ENCODE data around the gene TSPAN10. TPM values are rescaled to one million over a fixed set of nuclear protein-coding genes. Genes with fewer than 3 reads are reported as not detected.

The TSPAN10 gene
- total RNA-seq, 2 donors from 2014 or later: 1.3 to 1.8 TPM

DNA sequence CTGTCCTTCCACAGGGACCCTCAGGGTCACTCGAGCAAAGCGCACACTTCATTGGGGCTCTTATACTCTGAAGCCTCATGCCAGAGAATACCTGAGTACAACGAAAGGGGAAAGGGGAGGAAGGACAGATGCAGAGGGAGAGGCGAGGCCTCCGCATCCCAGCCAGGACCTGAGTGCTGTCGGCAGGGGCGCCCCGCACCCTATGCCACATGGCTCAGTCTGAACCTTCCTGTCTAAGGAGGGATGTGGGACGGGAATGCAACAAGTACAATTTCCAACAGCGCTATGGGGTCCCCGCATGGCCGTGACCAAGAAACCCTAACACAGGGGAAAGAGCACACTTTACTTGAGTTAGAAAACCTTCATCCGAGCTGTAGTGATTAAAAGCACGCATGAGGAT, 45.0 kb upstream of the TSPAN10 start:
- H3K36me3 ChIP-seq (ENCODE audit: control insufficient read depth, insufficient read depth, low read length): peaks cover 84% of the 10 kb centered on the region

DNA sequence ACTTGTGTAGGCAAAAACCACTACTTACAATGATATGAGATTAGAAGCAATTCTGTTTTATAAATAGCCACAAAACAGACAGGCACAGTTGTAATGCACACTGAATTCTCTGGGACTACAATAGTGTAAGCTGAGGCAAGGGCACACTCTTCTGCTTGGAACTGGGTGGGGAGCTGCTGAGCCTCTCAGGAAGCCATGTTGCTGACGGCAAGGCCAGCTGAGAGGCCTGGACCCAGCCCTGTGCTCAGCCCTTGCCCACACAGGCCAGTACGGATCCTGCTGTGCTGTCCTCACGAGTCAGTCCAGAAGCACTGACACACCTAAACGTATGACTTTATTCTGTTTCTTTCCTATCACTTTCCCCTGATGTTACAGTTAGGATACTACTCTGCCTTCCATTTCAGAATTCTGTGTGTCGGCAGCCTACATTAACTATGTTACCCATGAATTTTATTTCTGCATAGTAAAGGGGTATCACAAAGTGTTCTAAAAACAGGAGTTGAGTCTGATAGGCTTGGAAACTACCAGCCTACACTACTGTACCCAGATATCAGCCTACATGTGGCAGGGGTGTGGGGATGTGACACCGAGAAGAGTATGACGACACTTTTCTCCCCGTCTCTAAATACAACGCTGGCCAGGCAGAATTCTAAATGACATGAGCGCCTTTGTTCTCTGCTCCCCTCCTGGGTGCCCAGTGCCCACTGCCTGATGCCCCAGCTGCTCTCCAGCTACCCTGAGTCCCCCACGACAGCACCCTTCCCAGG, 43.7 kb upstream of the TSPAN10 start:
- Mint-ChIP-seq H3K36me3 (ENCODE audit: low read depth) (peaks cover 78% of the 10 kb centered on the region), H3K9me3 (no peaks in the 10 kb centered on the region), H3K27ac (peak overlapping the region; percentile 73), H3K4me1 (no peaks in the 10 kb centered on the region), H3K4me3 (no peak overlapping the region), H3K27me3 (ENCODE audit: insufficient read depth) (no peaks in the 10 kb centered on the region)
- H3K9ac ChIP-seq (ENCODE audit: extremely low read depth, low read length, poor library complexity, severe bottlenecking): no peak overlapping the region
- no peaks in the 10 kb centered on the region for H3K9me3 ChIP-seq (ENCODE audit: control insufficient read depth, low read length)
- H3K36me3 ChIP-seq (ENCODE audit: control insufficient read depth, insufficient read depth, low read length): peaks cover 88% of the 10 kb centered on the region
- no peak overlapping the region for H3K4me3 ChIP-seq (ENCODE audit: low read length)
- TF ChIP-seq, protein P1, sequence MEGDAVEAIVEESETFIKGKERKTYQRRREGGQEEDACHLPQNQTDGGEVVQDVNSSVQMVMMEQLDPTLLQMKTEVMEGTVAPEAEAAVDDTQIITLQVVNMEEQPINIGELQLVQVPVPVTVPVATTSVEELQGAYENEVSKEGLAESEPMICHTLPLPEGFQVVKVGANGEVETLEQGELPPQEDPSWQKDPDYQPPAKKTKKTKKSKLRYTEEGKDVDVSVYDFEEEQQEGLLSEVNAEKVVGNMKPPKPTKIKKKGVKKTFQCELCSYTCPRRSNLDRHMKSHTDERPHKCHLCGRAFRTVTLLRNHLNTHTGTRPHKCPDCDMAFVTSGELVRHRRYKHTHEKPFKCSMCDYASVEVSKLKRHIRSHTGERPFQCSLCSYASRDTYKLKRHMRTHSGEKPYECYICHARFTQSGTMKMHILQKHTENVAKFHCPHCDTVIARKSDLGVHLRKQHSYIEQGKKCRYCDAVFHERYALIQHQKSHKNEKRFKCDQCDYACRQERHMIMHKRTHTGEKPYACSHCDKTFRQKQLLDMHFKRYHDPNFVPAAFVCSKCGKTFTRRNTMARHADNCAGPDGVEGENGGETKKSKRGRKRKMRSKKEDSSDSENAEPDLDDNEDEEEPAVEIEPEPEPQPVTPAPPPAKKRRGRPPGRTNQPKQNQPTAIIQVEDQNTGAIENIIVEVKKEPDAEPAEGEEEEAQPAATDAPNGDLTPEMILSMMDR (conservative IDR thresholded peaks at IDR 0.05): no peak
- H3K27me3 ChIP-seq (ENCODE audit: control insufficient read depth, insufficient read depth, low read length, poor library complexity, severe bottlenecking): no peaks in the 10 kb centered on the region
- 94 to 95% methylated on average over 8 to 11 of the region's 11 CpGs for WGBS, 2 experiments (ENCODE audit: insufficient coverage in 1 of 2, insufficient read length in 1 of 2)
- no peak for DNase-seq
- H3K4me1 ChIP-seq (ENCODE audit: control insufficient read depth, insufficient read depth, low read length): no peaks in the 10 kb centered on the region
- H3K27ac ChIP-seq (ENCODE audit: low read depth, low read length): no peak overlapping the region

More for the DNA sequence above, 45.0 kb upstream of the TSPAN10 start:
- Mint-ChIP-seq H3K27me3 (ENCODE audit: insufficient read depth) (no peaks in the 10 kb centered on the region), H3K36me3 (ENCODE audit: low read depth) (peaks cover 78% of the 10 kb centered on the region), H3K27ac (peak overlapping the region; percentile 26), H3K4me3 (no peak overlapping the region), H3K4me1 (no peaks in the 10 kb centered on the region), H3K9me3 (no peaks in the 10 kb centered on the region)
- H3K27ac ChIP-seq (ENCODE audit: low read depth, low read length): no peak overlapping the region
- H3K4me3 ChIP-seq (ENCODE audit: low read length): no peak overlapping the region
- TF ChIP-seq, protein P1 (conservative IDR thresholded peaks at IDR 0.05): no peak
- 96 to 100% methylated on average over 12 to 14 of the region's 14 CpGs for WGBS, 2 experiments (ENCODE audit: insufficient coverage in 1 of 2, insufficient read length in 1 of 2)
- no peaks in the 10 kb centered on the region for H3K27me3 ChIP-seq (ENCODE audit: control insufficient read depth, insufficient read depth, low read length, poor library complexity, severe bottlenecking)
- no peak for DNase-seq
- no peaks in the 10 kb centered on the region for H3K9me3 ChIP-seq (ENCODE audit: control insufficient read depth, low read length)
- H3K4me1 ChIP-seq (ENCODE audit: control insufficient read depth, insufficient read depth, low read length): no peaks in the 10 kb centered on the region
- no peak overlapping the region for H3K9ac ChIP-seq (ENCODE audit: extremely low read depth, low read length, poor library complexity, severe bottlenecking)

DNA sequence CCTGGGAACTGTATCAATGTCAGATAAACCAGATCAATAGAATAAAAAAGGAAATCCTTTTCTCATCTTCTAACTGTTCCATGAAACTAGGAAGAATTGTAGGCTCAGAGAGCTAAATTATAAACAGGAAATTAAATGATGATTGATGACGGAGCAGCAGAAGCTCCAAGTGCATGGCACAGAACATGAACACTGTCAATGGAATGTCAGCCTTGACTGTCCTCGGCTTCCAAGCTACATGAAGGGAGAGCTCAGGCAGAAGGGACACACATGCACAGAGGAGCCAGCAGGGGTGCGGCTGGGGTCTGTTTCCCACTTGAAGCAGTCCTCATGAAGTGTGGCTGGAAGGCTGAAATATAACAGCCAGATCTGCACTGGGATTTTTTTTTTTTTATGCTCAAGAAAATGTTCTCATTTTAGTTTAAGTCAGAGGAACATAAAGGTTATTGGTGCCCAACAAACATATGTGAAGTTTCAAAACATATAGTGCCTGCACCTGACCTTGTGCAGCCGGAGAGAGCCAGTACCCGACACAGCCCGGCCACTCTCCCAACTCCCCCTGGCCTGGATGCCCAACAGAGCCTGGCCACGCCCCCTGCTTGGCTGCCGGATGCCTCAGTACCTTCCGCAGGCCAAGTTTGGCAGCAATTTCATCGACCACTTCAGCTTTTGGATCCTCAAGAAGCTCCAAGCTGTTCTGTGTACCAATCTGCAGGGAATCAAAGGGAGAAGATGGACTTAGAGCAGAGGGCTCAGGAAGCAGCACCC, 37.1 kb upstream of the TSPAN10 start:
- peaks cover 72% of the 10 kb centered on the region for H3K36me3 Mint-ChIP-seq (ENCODE audit: low read depth)
- Histone ChIP-seq H3K9me3 (ENCODE audit: control insufficient read depth, low read length) (no peaks in the 10 kb centered on the region), H3K27me3 (ENCODE audit: control insufficient read depth, insufficient read depth, low read length, poor library complexity, severe bottlenecking) (no peaks in the 10 kb centered on the region), H3K4me3 (ENCODE audit: low read length) (no peak overlapping the region), H3K27ac (ENCODE audit: low read depth, low read length) (no peak overlapping the region), H3K4me1 (ENCODE audit: control insufficient read depth, insufficient read depth, low read length) (no peaks in the 10 kb centered on the region), H3K9ac (ENCODE audit: extremely low read depth, low read length, poor library complexity, severe bottlenecking) (no peak overlapping the region), H3K36me3 (ENCODE audit: control insufficient read depth, insufficient read depth, low read length) (peaks cover 83% of the 10 kb centered on the region)
- no peaks in the 10 kb centered on the region for H3K4me1 Mint-ChIP-seq
- TF ChIP-seq, protein P1 (conservative IDR thresholded peaks at IDR 0.05): no peak
- no peaks in the 10 kb centered on the region for H3K27me3 Mint-ChIP-seq (ENCODE audit: insufficient read depth)
- WGBS, 2 experiments (ENCODE audit: insufficient coverage in 1 of 2, insufficient read length in 1 of 2): 95 to 97% methylated on average over 7 to 10 of the region's 10 CpGs
- H3K9me3 Mint-ChIP-seq: no peaks in the 10 kb centered on the region
- no peak overlapping the region for H3K4me3 Mint-ChIP-seq
- peak overlapping the region; percentile 44 for H3K27ac Mint-ChIP-seq
- DNase-seq: no peak
